ACC112 (cell line): ENCODE results near the gene TBCK.

Experiments used
- H2AFZ ChIP-seq: fragments of 200-600 bp; sonication (generic); one replicate; pipeline ENCODE4 v1.6.0; 2017; ENCODE audit warnings: antibody characterized with exemption, low read length; ENCODE audit not compliant: unreplicated experiment
- H3K27ac ChIP-seq: fragments of 200-600 bp; sonication (generic); 2 replicates; pipeline ENCODE4 v1.5.1; 2014; ENCODE audit warnings: low read depth, mild to moderate bottlenecking, antibody characterized with exemption, low read length, moderate library complexity
- H3K27me3 ChIP-seq: fragments of 200-600 bp; sonication (generic); 2 replicates; pipeline ENCODE4 v1.6.1; 2014; ENCODE audit warnings: mild to moderate bottlenecking, antibody characterized with exemption, low read length, moderate library complexity, mixed read lengths; ENCODE audit not compliant: insufficient read depth
- H3K36me3 ChIP-seq: fragments of 200-600 bp; sonication (generic); 2 replicates; pipeline ENCODE4 v1.6.1; 2016; ENCODE audit warnings: mild to moderate bottlenecking, antibody characterized with exemption, low read length, moderate library complexity, mixed read lengths; ENCODE audit not compliant: insufficient read depth
- H3K4me1 ChIP-seq: fragments of 200-600 bp; sonication (generic); one replicate; pipeline ENCODE4 v1.6.1; 2016; ENCODE audit warnings: low read length, mixed read lengths; ENCODE audit not compliant: insufficient read depth, unreplicated experiment, control insufficient read depth
- H3K4me3 ChIP-seq: fragments of 200-600 bp; sonication (generic); 2 replicates; pipeline ENCODE4 v1.5.1; 2014; ENCODE audit warnings: mild to moderate bottlenecking, low read depth, low read length
- H3K79me2 ChIP-seq: fragments of 200-600 bp; sonication (generic); one replicate; pipeline ENCODE4 v1.6.0; 2016; ENCODE audit warnings: low read length; ENCODE audit not compliant: control insufficient read depth, unreplicated experiment, insufficient read depth

The TBCK gene

GRCh38 chr4:106034220-106034619 lies 281.8 kb downstream of the TBCK start:
- no peak overlapping the region for H3K27ac ChIP-seq
- H3K4me3 ChIP-seq = no peak overlapping the region
- no peaks in the 10 kb centered on the region for H3K79me2 ChIP-seq
- H3K27me3 ChIP-seq = peaks cover 12% of the 10 kb centered on the region; the same call in 1 of the 2 replicates
- H2AFZ ChIP-seq = no peak overlapping the region
- H3K4me1 ChIP-seq = peaks cover 15% of the 10 kb centered on the region
- no peaks in the 10 kb centered on the region for H3K36me3 ChIP-seq

- Histone ChIP-seq H3K36me3 (no peaks in the 10 kb centered on the region), H3K79me2 (no peaks in the 10 kb centered on the region), H3K4me3 (no peak overlapping the region), H3K27me3 (peaks cover 12% of the 10 kb centered on the region; the same call in 1 of the 2 replicates), H2AFZ (no peak overlapping the region), H3K4me1 (peaks cover 15% of the 10 kb centered on the region), H3K27ac (no peak overlapping the region)
Measured at GRCh38 chr4:106033469-106033868, 282.5 kb downstream of the TBCK start.

- H3K27ac ChIP-seq = no peak overlapping the region
- no peak overlapping the region for H2AFZ ChIP-seq
- no peaks in the 10 kb centered on the region for H3K79me2 ChIP-seq
- H3K36me3 ChIP-seq = no peaks in the 10 kb centered on the region
- H3K27me3 ChIP-seq = peaks cover 12% of the 10 kb centered on the region; the same call in 1 of the 2 replicates
- H3K4me3 ChIP-seq = no peak overlapping the region
- peaks cover 15% of the 10 kb centered on the region for H3K4me1 ChIP-seq
Measured at GRCh38 chr4:106032851-106033286, 283.1 kb downstream of the TBCK start.

- Histone ChIP-seq H3K4me3 (no peak overlapping the region), H3K27ac (no peak overlapping the region), H3K4me1 (no peaks in the 10 kb centered on the region), H3K79me2 (no peaks in the 10 kb centered on the region), H3K36me3 (no peaks in the 10 kb centered on the region), H2AFZ (no peak overlapping the region), H3K27me3 (peaks cover 17% of the 10 kb centered on the region)
Measured at GRCh38 chr4:106022454-106022853, 293.6 kb downstream of the TBCK start.

- Histone ChIP-seq H3K27me3 (peaks cover 17% of the 10 kb centered on the region), H3K79me2 (no peaks in the 10 kb centered on the region), H3K36me3 (no peaks in the 10 kb centered on the region), H2AFZ (no peak overlapping the region), H3K27ac (no peak overlapping the region), H3K4me1 (no peaks in the 10 kb centered on the region), H3K4me3 (no peak overlapping the region)
Measured at GRCh38 chr4:106021737-106022410, 294.1 kb downstream of the TBCK start.

- no peak overlapping the region; the same call in 1 of the 2 replicates for H3K27ac ChIP-seq
- no peaks in the 10 kb centered on the region for H3K79me2 ChIP-seq
- H3K27me3 ChIP-seq = peaks cover 17% of the 10 kb centered on the region
- H3K36me3 ChIP-seq = no peaks in the 10 kb centered on the region
- H3K4me3 ChIP-seq = no peak overlapping the region
- no peak overlapping the region for H2AFZ ChIP-seq
- no peaks in the 10 kb centered on the region for H3K4me1 ChIP-seq
Measured at GRCh38 chr4:106019771-106020170, 296.2 kb downstream of the TBCK start.

GRCh38 chr4:106017975-106018374 lies 298.0 kb downstream of the TBCK start:
- peaks cover 6% of the 10 kb centered on the region for H3K27me3 ChIP-seq
- H2AFZ ChIP-seq = no peak overlapping the region
- no peaks in the 10 kb centered on the region for H3K79me2 ChIP-seq
- H3K36me3 ChIP-seq = no peaks in the 10 kb centered on the region
- H3K4me3 ChIP-seq = no peak overlapping the region
- H3K27ac ChIP-seq = no peak overlapping the region
- H3K4me1 ChIP-seq = no peaks in the 10 kb centered on the region

- H3K36me3 ChIP-seq = no peaks in the 10 kb centered on the region
- no peak overlapping the region for H3K4me3 ChIP-seq
- H3K79me2 ChIP-seq = no peaks in the 10 kb centered on the region
- H3K27ac ChIP-seq = no peak overlapping the region
- no peaks in the 10 kb centered on the region for H3K4me1 ChIP-seq
- no peak overlapping the region for H2AFZ ChIP-seq
- peaks cover 2% of the 10 kb centered on the region; the same call in 1 of the 2 replicates for H3K27me3 ChIP-seq
Measured at GRCh38 chr4:106011387-106011786, 304.6 kb downstream of the TBCK start.

GRCh38 chr4:106010761-106011160 lies 305.2 kb downstream of the TBCK start:
- H3K79me2 ChIP-seq = no peaks in the 10 kb centered on the region
- H3K27me3 ChIP-seq = peaks cover 2% of the 10 kb centered on the region; the same call in 1 of the 2 replicates
- H3K36me3 ChIP-seq = no peaks in the 10 kb centered on the region
- no peak overlapping the region for H3K27ac ChIP-seq
- no peak overlapping the region for H3K4me3 ChIP-seq
- H2AFZ ChIP-seq = no peak overlapping the region
- no peaks in the 10 kb centered on the region for H3K4me1 ChIP-seq

- Histone ChIP-seq H3K79me2 (no peaks in the 10 kb centered on the region), H2AFZ (no peak overlapping the region), H3K4me3 (no peak overlapping the region), H3K36me3 (no peaks in the 10 kb centered on the region), H3K27me3 (peaks cover 28% of the 10 kb centered on the region; the same call in 1 of the 2 replicates), H3K27ac (no peak overlapping the region), H3K4me1 (no peaks in the 10 kb centered on the region)
Measured at GRCh38 chr4:106002994-106003393, 313.0 kb downstream of the TBCK start.
